Left ventricle myocardium superior (tissue), 1 donor: Measurements from ENCODE around the gene ZBTB20. TPM values are rescaled to one million over a fixed set of nuclear protein-coding genes. Genes with fewer than 3 reads are reported as not detected.
A peak's percentile ranks its signal among the peaks of the same experiment; 100 is the strongest.

Experiments
- ATAC-seq: fragments of 200-7000 bp; cut with Tn5 transposase; one replicate; pipeline ENCODE4 v1.9.1; 2020; ENCODE audit warnings: mild to moderate bottlenecking, moderate library complexity
- DNase-seq: peaks from one replicate; pipeline ENCODE4 v3.0.0-alpha.2; 2020
- intact Hi-C: fragments of 100-400 bp; cut with micrococcal nuclease; formaldehyde crosslinking; loops from one replicate; pipeline ENCODE4 v1.11.0; 2022
- total RNA-seq: library from RNA; stranded (reverse); fragmentation: NEBNext Ultra II Directional; extraction: Animal tissue kit (Norgen Biotek cat#: 25700); gene quantifications from one replicate; pipeline ENCODE4 v1.2.1, GENCODE V29; 2021
- donor health status: DM: no; HTN: yes; CAD: no; lungs with severe emphysema.

ZBTB20 gene
- total RNA-seq, 1 donor from 2014 or later = 57.5 TPM

GRCh38 chr3:114506591-114507300, 640.3 kb downstream of the ZBTB20 start:
- DNase-seq (no peak), ATAC-seq (peak; percentile 76)
- intact Hi-C loops = no loop called here

- intact Hi-C loops = no loop called here
- DNase-seq (no peak), ATAC-seq (no peak)
Measured at GRCh38 chr3:114504941-114505628, 642.0 kb downstream of the ZBTB20 start.

- no peak for DNase-seq
- ATAC-seq = no peak
- intact Hi-C loops = no loop called here
Measured at GRCh38 chr3:114502204-114502603, 644.9 kb downstream of the ZBTB20 start.

GRCh38 chr3:114499976-114500375, 647.1 kb downstream of the ZBTB20 start:
- intact Hi-C loops = no loop called here
- no peak for ATAC-seq

GRCh38 chr3:114498539-114499370, 648.3 kb downstream of the ZBTB20 start:
- DNase-seq = no peak
- intact Hi-C loops = no loop called here

More at GRCh38 chr3:114499976-114500375, 647.1 kb downstream of the ZBTB20 start:
- no peak for DNase-seq

GRCh38 chr3:114496874-114497273, 650.2 kb downstream of the ZBTB20 start:
- peak; percentile 43 for ATAC-seq
- DNase-seq = no peak
- intact Hi-C loops = no loop called here

More at GRCh38 chr3:114498539-114499370, 648.3 kb downstream of the ZBTB20 start:
- ATAC-seq = peak; percentile 54

- ATAC-seq (no peak), DNase-seq (no peak)
- intact Hi-C loops = no loop called here
Measured at GRCh38 chr3:114496466-114496865, 650.6 kb downstream of the ZBTB20 start.

- DNase-seq = peak; percentile 73
- peak; percentile 93 for ATAC-seq
- intact Hi-C loops = no loop called here
Measured at GRCh38 chr3:114496021-114496434, 651.1 kb downstream of the ZBTB20 start.

GRCh38 chr3:114494498-114494897, 652.6 kb downstream of the ZBTB20 start:
- DNase-seq = no peak
- intact Hi-C loops = no loop called here
- no peak for ATAC-seq

GRCh38 chr3:114490829-114491228, 656.3 kb downstream of the ZBTB20 start:
- intact Hi-C loops = no loop called here

GRCh38 chr3:114487502-114487901, 659.6 kb downstream of the ZBTB20 start:
- peak; percentile 29 for DNase-seq
- intact Hi-C loops = no loop called here
- ATAC-seq = peak; percentile 67

More at GRCh38 chr3:114490829-114491228, 656.3 kb downstream of the ZBTB20 start:
- ATAC-seq (no peak), DNase-seq (no peak)

- intact Hi-C loops = no loop called here
- ATAC-seq (peak; percentile 27), DNase-seq (no peak)
Measured at GRCh38 chr3:114484919-114485318, 662.2 kb downstream of the ZBTB20 start.

GRCh38 chr3:114481113-114481512, 666.0 kb downstream of the ZBTB20 start:
- intact Hi-C loops = no loop called here
- no peak for DNase-seq

GRCh38 chr3:114480442-114480841, 666.6 kb downstream of the ZBTB20 start:
- intact Hi-C loops = no loop called here
- DNase-seq (no peak), ATAC-seq (peak; percentile 57)

More at GRCh38 chr3:114481113-114481512, 666.0 kb downstream of the ZBTB20 start:
- ATAC-seq = no peak

GRCh38 chr3:114478801-114479200, 668.3 kb downstream of the ZBTB20 start:
- ATAC-seq (no peak), DNase-seq (no peak)
- intact Hi-C loops = no loop called here

GRCh38 chr3:114476511-114476910, 670.6 kb downstream of the ZBTB20 start:
- no peak for ATAC-seq
- intact Hi-C loops = no loop called here
- no peak for DNase-seq

- DNase-seq (no peak), ATAC-seq (no peak)
- intact Hi-C loops = no loop called here
Measured at GRCh38 chr3:114471478-114471877, 675.6 kb downstream of the ZBTB20 start.

GRCh38 chr3:114469070-114469469, 678.0 kb downstream of the ZBTB20 start:
- no peak for ATAC-seq
- no peak for DNase-seq
- intact Hi-C loops = no loop called here

- intact Hi-C loops = no loop called here
- DNase-seq = no peak
- no peak for ATAC-seq
Measured at GRCh38 chr3:114466816-114467215, 680.3 kb downstream of the ZBTB20 start.

- intact Hi-C loops = no loop called here
- no peak for DNase-seq
- ATAC-seq = no peak
Measured at GRCh38 chr3:114466251-114466650, 680.8 kb downstream of the ZBTB20 start.
